Left lung (tissue), 10 donors: Measurements from ENCODE around the gene CP. TPM values are rescaled to one million over a fixed set of nuclear protein-coding genes. Genes with fewer than 3 reads are reported as not detected.

Experiments used
- ATAC-seq: fragments of 200-7000 bp; cut with Tn5 transposase; one replicate; pipeline ENCODE4 v1.9.1; 2020; ENCODE audit warnings: moderate library complexity
- DNase-seq, 4 donors: peaks; one replicate each; pipeline ENCODE4 v3.0.0-alpha.2; 2013 to 2020
- H3K27ac ChIP-seq, 2 donors: fragments of 200-600 bp; sonication (generic) in 1 of 2; one replicate each; pipeline versions ENCODE4 v1.5.0 to v1.8.0; 2020 to 2021
- H3K27me3 ChIP-seq, 2 donors: fragments of 200-600 bp; sonication (generic) in 1 of 2; one replicate each; pipeline versions ENCODE4 v1.5.0 to v1.8.0; 2020 to 2021
- H3K36me3 ChIP-seq, 2 donors: fragments of 200-600 bp; sonication (generic) in 1 of 2; one replicate each; pipeline versions ENCODE4 v1.5.0 to v1.8.0; 2020 to 2021
- H3K4me1 ChIP-seq, 2 donors: fragments of 200-600 bp; one replicate each; pipeline ENCODE4 v1.8.0; 2021
- H3K4me3 ChIP-seq, 2 donors: fragments of 200-600 bp; sonication (generic) in 1 of 2; one replicate each; pipeline versions ENCODE4 v1.5.0 to v1.8.0; 2020 to 2021; ENCODE audit warnings: mild to moderate bottlenecking in 1 of 2
- H3K9me3 ChIP-seq, 2 donors: fragments of 200-600 bp; sonication (generic) in 1 of 2; one replicate each; pipeline versions ENCODE4 v1.5.0 to v1.8.0; 2020 to 2021
- intact Hi-C, 2 donors: fragments of 100-400 bp; cut with DNase I; formaldehyde crosslinking; loops; one replicate each; pipeline versions ENCODE4 v1.11.2 to v1.14.2; 2022
- polyA plus RNA-seq, 6 donors: library from polyadenylated mRNA; unstranded; fragments of 120-200 nt; gene quantifications; one replicate each; pipeline ENCODE4 v1.2.1, GENCODE V29; 2013; ENCODE audit not compliant: insufficient read length in 6 of 6
- total RNA-seq, 2 donors: library from RNA; stranded (reverse); fragmentation: NEBNext Ultra II Directional; extraction: Animal tissue kit (Norgen Biotek cat#: 25700); gene quantifications; one replicate each; pipeline ENCODE4 v1.2.1, GENCODE V29; 2021
- TF ChIP-seq, protein P1 (sequence below), 2 donors: fragments of 200-600 bp; sonication (generic) in 1 of 2; IDR thresholded peaks; one replicate each; pipeline versions ENCODE4 v1.5.0 to v1.8.0; 2021; ENCODE audit warnings: antibody characterized with exemption in 2 of 2
- donor health status: DM: no; HTN: yes; CAD: no.
- donor health status: DM: no; HTN: no; CAD: no.

CP gene
- total and polyA plus RNA-seq, 8 donors = 2.5 to 15.5 (median 6.7) TPM

DNA sequence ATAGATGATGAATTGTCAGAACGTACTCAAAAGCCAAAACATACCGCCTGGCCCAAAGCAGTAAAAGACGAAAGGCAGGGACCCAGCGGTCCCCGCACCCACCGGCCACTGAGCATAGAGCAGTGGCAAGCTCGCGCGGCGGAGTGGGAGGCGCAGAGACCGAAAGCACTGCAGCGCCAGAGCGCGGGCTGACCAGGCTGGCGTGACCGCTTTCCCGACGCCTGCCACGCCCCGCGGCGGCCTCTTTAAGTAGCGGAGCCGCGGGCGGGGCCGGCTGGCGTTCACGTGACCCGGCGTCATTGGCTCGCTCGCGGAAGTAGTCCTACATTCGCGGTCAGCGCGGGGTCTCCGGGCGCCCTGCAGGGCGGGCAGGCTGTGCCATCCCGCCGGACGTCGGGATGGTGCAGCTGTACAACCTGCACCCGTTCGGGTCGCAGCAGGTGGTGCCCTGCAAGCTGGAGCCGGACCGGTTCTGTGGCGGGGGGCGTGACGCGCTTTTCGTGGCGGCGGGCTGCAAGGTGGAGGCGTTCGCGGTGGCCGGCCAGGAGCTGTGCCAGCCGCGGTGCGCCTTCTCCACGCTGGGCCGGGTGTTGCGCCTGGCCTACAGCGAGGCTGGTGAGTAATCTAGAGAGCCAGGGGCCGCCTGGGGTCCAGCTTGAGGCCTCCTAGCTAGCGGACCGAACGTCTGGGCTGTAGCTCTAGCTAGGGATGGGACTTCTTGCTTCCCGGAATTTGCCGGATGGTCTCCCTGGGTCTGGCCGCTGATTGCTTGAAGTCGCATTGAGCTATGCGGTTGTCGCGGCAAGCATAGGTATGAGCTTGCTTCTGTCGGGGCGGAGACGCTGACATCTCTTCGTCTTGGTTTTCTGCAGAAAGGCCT is 92.1 kb downstream of the CP start, which contains the start of gene HPS3:
Gene HPS3, plus strand, starts transcription at position 313 of the 880 bp plus-strand sequence. Its CDS starts 86 bp downstream, at position 399.
- Histone ChIP-seq H3K27ac (peak within 1 kb of the TSS; percentile 93 to 94), H3K4me1 (peaks cover 3 to 35% of the 10 kb centered on the region in 2 donors), H3K27me3 (no peaks in the 10 kb centered on the region), H3K36me3 (no peaks in the 10 kb centered on the region), H3K4me3 (peak within 1 kb of the TSS; percentile 94 to 99), H3K9me3 (no peaks in the 10 kb centered on the region)
- intact Hi-C loops = no loop called here
- DNase-seq = peak; percentile 88 to 99 (median 94)
- peak; percentile 97 for ATAC-seq
- TF ChIP-seq, protein P1, sequence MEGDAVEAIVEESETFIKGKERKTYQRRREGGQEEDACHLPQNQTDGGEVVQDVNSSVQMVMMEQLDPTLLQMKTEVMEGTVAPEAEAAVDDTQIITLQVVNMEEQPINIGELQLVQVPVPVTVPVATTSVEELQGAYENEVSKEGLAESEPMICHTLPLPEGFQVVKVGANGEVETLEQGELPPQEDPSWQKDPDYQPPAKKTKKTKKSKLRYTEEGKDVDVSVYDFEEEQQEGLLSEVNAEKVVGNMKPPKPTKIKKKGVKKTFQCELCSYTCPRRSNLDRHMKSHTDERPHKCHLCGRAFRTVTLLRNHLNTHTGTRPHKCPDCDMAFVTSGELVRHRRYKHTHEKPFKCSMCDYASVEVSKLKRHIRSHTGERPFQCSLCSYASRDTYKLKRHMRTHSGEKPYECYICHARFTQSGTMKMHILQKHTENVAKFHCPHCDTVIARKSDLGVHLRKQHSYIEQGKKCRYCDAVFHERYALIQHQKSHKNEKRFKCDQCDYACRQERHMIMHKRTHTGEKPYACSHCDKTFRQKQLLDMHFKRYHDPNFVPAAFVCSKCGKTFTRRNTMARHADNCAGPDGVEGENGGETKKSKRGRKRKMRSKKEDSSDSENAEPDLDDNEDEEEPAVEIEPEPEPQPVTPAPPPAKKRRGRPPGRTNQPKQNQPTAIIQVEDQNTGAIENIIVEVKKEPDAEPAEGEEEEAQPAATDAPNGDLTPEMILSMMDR (IDR thresholded peaks at IDR 0.05) = no peak

DNA sequence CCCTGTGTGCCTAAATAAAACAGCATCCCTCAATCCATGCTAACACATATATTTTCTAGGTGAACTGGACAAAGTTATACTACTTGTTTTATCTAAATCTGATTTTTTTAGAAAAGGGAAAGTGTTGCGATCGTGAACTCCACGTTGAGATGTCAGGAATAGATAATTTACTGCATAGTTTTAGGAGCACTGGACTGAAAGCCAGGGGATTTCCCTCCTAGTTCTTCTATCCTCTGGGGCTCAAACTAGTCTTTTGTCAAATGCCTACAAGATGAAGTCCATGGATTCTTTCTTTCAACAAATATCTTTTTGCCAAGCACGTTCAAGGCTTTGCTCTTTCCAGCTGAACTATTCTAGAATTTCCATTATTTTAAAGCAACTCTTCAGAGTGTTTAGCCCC is 92.8 kb downstream of the CP start:
- H3K36me3 ChIP-seq = no peaks in the 10 kb centered on the region
- H3K27me3 ChIP-seq = no peaks in the 10 kb centered on the region
- intact Hi-C loops = no loop called here
- peak overlapping the region; percentile 94 to 99 for H3K4me3 ChIP-seq
- TF ChIP-seq, protein P1 (IDR thresholded peaks at IDR 0.05) = no peak
- ATAC-seq (no peak), DNase-seq (no peak)
- peaks cover 3 to 35% of the 10 kb centered on the region in 2 donors for H3K4me1 ChIP-seq
- no peaks in the 10 kb centered on the region for H3K9me3 ChIP-seq
- peak overlapping the region; percentile 93 to 94 for H3K27ac ChIP-seq

DNA sequence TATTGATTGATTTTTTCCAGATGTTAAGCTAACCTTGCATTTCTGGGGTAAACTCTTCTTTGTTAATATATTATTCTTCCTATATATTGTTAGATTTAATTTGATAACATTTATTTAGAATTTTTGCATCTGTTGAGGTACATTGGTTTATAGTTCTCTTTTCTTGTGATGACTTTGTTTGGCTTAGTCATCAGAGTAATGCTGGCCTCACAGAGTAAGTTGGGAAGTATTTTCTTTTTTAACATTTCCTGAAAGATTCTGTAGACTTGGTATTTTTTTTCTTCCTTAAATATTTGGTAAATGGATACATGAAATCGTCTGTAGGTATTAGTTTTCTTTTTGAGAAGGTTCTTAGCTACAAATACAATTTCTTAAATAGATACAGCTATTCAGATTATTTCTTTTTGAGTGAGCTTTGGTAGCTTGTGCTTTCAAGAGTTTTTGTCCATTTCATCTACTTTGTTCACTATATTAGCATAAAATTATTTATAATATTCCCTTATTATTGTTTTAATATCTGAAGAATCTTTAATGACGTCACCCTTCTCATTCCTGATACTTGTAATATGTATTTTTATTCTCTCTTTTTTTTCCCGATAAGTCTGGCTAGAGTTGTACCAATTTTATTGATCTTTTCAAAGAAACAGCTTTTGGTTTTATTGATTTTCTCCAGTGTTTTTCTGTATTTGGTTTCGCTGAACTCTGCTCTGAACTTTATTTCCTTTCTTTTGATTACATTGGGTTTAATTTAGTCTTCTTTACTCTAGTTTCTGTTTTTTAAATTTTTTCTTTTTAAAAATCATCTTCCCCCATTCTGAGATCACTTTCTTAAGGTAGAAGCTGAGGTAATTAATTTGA is 98.7 kb downstream of the CP start:
- Histone ChIP-seq H3K4me3 (no peak overlapping the region), H3K4me1 (no peaks in the 10 kb centered on the region), H3K27ac (no peak overlapping the region), H3K36me3 (no peaks in the 10 kb centered on the region), H3K9me3 (no peaks in the 10 kb centered on the region), H3K27me3 (no peaks in the 10 kb centered on the region)
- ATAC-seq (no peak), DNase-seq (no peak)
- TF ChIP-seq, protein P1 (IDR thresholded peaks at IDR 0.05) = no peak
- intact Hi-C loops = no loop called here

Other genes starting within 250 kb of the CP start
- 10 to 100 TPM; 43.9 to 67.9 TPM for gene GYG1, start 230.3 kb downstream of the CP start, total RNA-seq
- gene GYG1, start 230.3 kb downstream of the CP start, polyA plus RNA-seq = 100 to 1,000 TPM; 149 to 202 (median 173) TPM
- 10 to 100 TPM; 27.5 to 32.9 TPM for gene HLTF, start 135.3 kb downstream of the CP start, total RNA-seq
- 10 to 100 TPM; 53.4 to 60.3 (median 58.1) TPM for gene HLTF, start 135.3 kb downstream of the CP start, polyA plus RNA-seq
- gene HPS3, start 92.2 kb downstream of the CP start, total RNA-seq = 10 to 100 TPM; 26.2 to 28.7 TPM
- gene HPS3, start 92.2 kb downstream of the CP start, polyA plus RNA-seq = 10 to 100 TPM; 31.5 to 43.8 (median 36.0) TPM
- 1 to 10 TPM; 8.5 to 8.8 TPM for gene TM4SF18, start 111.8 kb upstream of the CP start, total RNA-seq
- gene TM4SF18, start 111.8 kb upstream of the CP start, polyA plus RNA-seq = 10 to 100 TPM in 3 of 6 donors, 1 to 10 TPM in 3; 9.4 to 13.3 (median 10.2) TPM
- 100 to 1,000 TPM; 249 to 283 TPM for gene TM4SF1, start 155.8 kb upstream of the CP start, total RNA-seq
- 100 to 1,000 TPM in 4 of 6 donors, 10 to 100 TPM in 2; 74.1 to 127 (median 103) TPM for gene TM4SF1, start 155.8 kb upstream of the CP start, polyA plus RNA-seq